Liver (tissue), 9 donors: Measurements from ENCODE around the gene APOBEC3C. TPM values are rescaled to one million over a fixed set of nuclear protein-coding genes. Genes with fewer than 3 reads are reported as not detected.

Source experiments
- DNase-seq: peaks from one replicate; pipeline ENCODE4 v3.0.0-alpha.2; 2017; ENCODE audit warnings: low spot score
- H3K27ac ChIP-seq, 2 donors: one replicate each; pipeline ENCODE4 v1.7.0; 2013; ENCODE audit warnings: inconsistent platforms in 2 of 2, low read length in 2 of 2, control low read depth in 1 of 2, low read depth in 1 of 2, mild to moderate bottlenecking in 1 of 2
- H3K27me3 ChIP-seq, 4 donors: one replicate each; pipeline versions ENCODE4 v1.6.1 to v1.7.0; 2013; ENCODE audit warnings: low read length in 3 of 4, inconsistent platforms in 1 of 4, mild to moderate bottlenecking in 1 of 4, moderate library complexity in 1 of 4; ENCODE audit not compliant: control insufficient read depth in 4 of 4, insufficient read depth in 4 of 4
- H3K36me3 ChIP-seq, 4 donors: one replicate each; pipeline versions ENCODE4 v1.6.1 to v1.7.0; 2013; ENCODE audit warnings: low read length in 3 of 4, mild to moderate bottlenecking in 3 of 4, low read depth in 1 of 4, moderate library complexity in 1 of 4; ENCODE audit not compliant: control insufficient read depth in 4 of 4, insufficient read depth in 3 of 4
- H3K4me1 ChIP-seq, 4 donors: one replicate each; pipeline versions ENCODE4 v1.6.1 to v1.7.0; 2013; ENCODE audit warnings: low read length in 3 of 4, mild to moderate bottlenecking in 3 of 4, moderate library complexity in 1 of 4; ENCODE audit not compliant: control insufficient read depth in 4 of 4, insufficient read depth in 4 of 4
- H3K4me3 ChIP-seq, 3 donors: one replicate each; pipeline versions ENCODE4 v1.6.1 to v1.7.0; 2013; ENCODE audit warnings: low read length in 3 of 3, control low read depth in 1 of 3, low read depth in 1 of 3, mild to moderate bottlenecking in 1 of 3
- H3K9ac ChIP-seq, 2 donors: one replicate each; pipeline ENCODE4 v1.7.0; 2013; ENCODE audit warnings: low read length in 2 of 2, mild to moderate bottlenecking in 2 of 2, moderate library complexity in 2 of 2, control low read depth in 1 of 2, low read depth in 1 of 2
- H3K9me3 ChIP-seq, 4 donors: one replicate each; pipeline versions ENCODE4 v1.6.1 to v1.7.0; 2013; ENCODE audit warnings: low read length in 3 of 4; ENCODE audit not compliant: control insufficient read depth in 4 of 4
- ATF3 ChIP-seq: IDR thresholded peaks from 2 replicates; pipeline ENCODE4 v1.6.1; 2016; ENCODE audit warnings: antibody characterized with exemption
- CTCF ChIP-seq: fragments of 150-350 bp; IDR thresholded peaks from 2 replicates; pipeline ENCODE4 v1.5.1; 2017; ENCODE audit warnings: improper control_type of control experiment, low read depth, low read length; ENCODE audit not compliant: missing input control
- EGR1 ChIP-seq, 2 donors: IDR thresholded peaks; 2 replicates each; pipeline ENCODE4 v1.6.1; 2016 to 2018; ENCODE audit warnings: antibody characterized with exemption in 2 of 2, low read depth in 2 of 2
- FOXA1 ChIP-seq: IDR thresholded peaks from 2 replicates; pipeline ENCODE4 v1.6.1; 2016; ENCODE audit warnings: antibody characterized with exemption
- FOXA2 ChIP-seq: IDR thresholded peaks from 2 replicates; pipeline ENCODE4 v1.6.1; 2016; ENCODE audit warnings: antibody characterized with exemption
- GABPA ChIP-seq, 2 donors: IDR thresholded peaks in 1 of 2; conservative IDR thresholded peaks in 1 of 2; 2 replicates each; pipeline ENCODE4 v1.6.1; 2016; ENCODE audit warnings: antibody characterized with exemption in 2 of 2, mild to moderate bottlenecking in 1 of 2, moderate library complexity in 1 of 2
- HNF4A ChIP-seq, 2 donors: conservative IDR thresholded peaks; 2 replicates each; pipeline ENCODE4 v1.6.1; 2016; ENCODE audit warnings: antibody characterized with exemption in 2 of 2, mild to moderate bottlenecking in 2 of 2
- HNF4G ChIP-seq: IDR thresholded peaks from 2 replicates; pipeline ENCODE4 v1.6.1; 2016; ENCODE audit warnings: antibody characterized with exemption
- JUND ChIP-seq, 2 donors: IDR thresholded peaks; 2 replicates each; pipeline ENCODE4 v1.6.1; 2016; ENCODE audit warnings: antibody characterized with exemption in 2 of 2
- MAX ChIP-seq: IDR thresholded peaks from 2 replicates; pipeline ENCODE4 v1.6.1; 2016; ENCODE audit warnings: antibody characterized with exemption
- NR2F2 ChIP-seq: IDR thresholded peaks from 2 replicates; pipeline ENCODE4 v1.6.1; 2016; ENCODE audit warnings: antibody characterized with exemption
- RAD21 ChIP-seq, 2 donors: IDR thresholded peaks; 2 replicates each; pipeline ENCODE4 v1.6.1; 2016; ENCODE audit warnings: antibody characterized with exemption in 2 of 2, mild to moderate bottlenecking in 2 of 2
- REST ChIP-seq: IDR thresholded peaks from 2 replicates; pipeline ENCODE4 v1.6.1; 2016; ENCODE audit warnings: antibody characterized with exemption, mild to moderate bottlenecking
- RXRA ChIP-seq, 2 donors: IDR thresholded peaks; 2 replicates each; pipeline ENCODE4 v1.6.1; 2017 to 2018; ENCODE audit warnings: antibody characterized with exemption in 2 of 2, mild to moderate bottlenecking in 1 of 2
- SP1 ChIP-seq: IDR thresholded peaks from 2 replicates; pipeline ENCODE4 v1.6.1; 2018; ENCODE audit warnings: antibody characterized with exemption, mild to moderate bottlenecking
- TAF1 ChIP-seq: conservative IDR thresholded peaks from 2 replicates; pipeline ENCODE4 v1.6.1; 2016; ENCODE audit warnings: antibody characterized with exemption, mild to moderate bottlenecking
- YY1 ChIP-seq: IDR thresholded peaks from 2 replicates; pipeline ENCODE4 v1.6.1; 2016; ENCODE audit warnings: antibody characterized with exemption, mild to moderate bottlenecking
- ZBTB33 ChIP-seq: IDR thresholded peaks from 2 replicates; pipeline ENCODE4 v1.6.1; 2016; ENCODE audit warnings: antibody characterized with exemption
- WGBS: extraction: QIAGEN DNeasy Blood & Tissue Kit; methylation state at CpG from one replicate; pipeline ENCODE4 v1.1.7; 2013; 5-methylcytosine and 5-hydroxymethylcytosine counted together
- polyA plus RNA-seq, 2 donors: library from polyadenylated mRNA; stranded (reverse) in 1 of 2; unstranded in 1 of 2; fragments of 200-250 nt in 1 of 2; fragments of >200 nt in 1 of 2; fragmentation: Nextera tagmentation in 1 of 2; extraction: Ambion mirVana in 1 of 2; gene quantifications; one replicate each; pipeline versions ENCODE4 v1.2.1 to v1.2.3, GENCODE V29; 2013 to 2015
- total RNA-seq, 2 donors: library from RNA; depleted of rRNA; stranded (reverse); fragments of >200 nt; gene quantifications; one replicate each; pipeline ENCODE4 v1.2.3, GENCODE V29; 2014
- donor health status: healthy.
- donor health status: healthy.
- donor health status: healthy.
- donor health status: healthy.
- donor health status: healthy.

APOBEC3C gene
- total and polyA plus RNA-seq, 4 donors, result 1.2 to 11.9 (median 3.7) TPM

- Histone ChIP-seq H3K9me3 (no peaks in the 10 kb centered on the region), H3K4me1 (no peaks in the 10 kb centered on the region), H3K9ac (no peak overlapping the region), H3K36me3 (no peaks in the 10 kb centered on the region), H3K27ac (no peak overlapping the region), H3K27me3 (no peaks in the 10 kb centered on the region), H3K4me3 (no peak overlapping the region)
- no peak for DNase-seq
- 95% methylated on average over 11 of the region's 11 CpGs for WGBS
- TF ChIP-seq GABPA (IDR thresholded peaks at IDR 0.05 in 1 of 2, conservative IDR thresholded peaks at IDR 0.05 in 1 of 2) (no peak), ZBTB33 (no peak), HNF4G (no peak), HNF4A (conservative IDR thresholded peaks at IDR 0.05) (no peak), YY1 (no peak), MAX (no peak), REST (no peak), JUND (IDR thresholded peaks at IDR 0.05) (no peak), RAD21 (IDR thresholded peaks at IDR 0.05) (no peak), SP1 (no peak), EGR1 (IDR thresholded peaks at IDR 0.05; ENCODE audit: low read depth in 2 of 2) (no peak), NR2F2 (no peak), ATF3 (no peak), FOXA2 (no peak), RXRA (IDR thresholded peaks at IDR 0.05) (no peak), TAF1 (no peak), CTCF (no peak), FOXA1 (no peak)
Observed at GRCh38 chr22:39028281-39028680, 14.2 kb downstream of the APOBEC3C start.
